Stimulated activated CD4-positive, alpha-beta T cell treated with anti-CD3 and anti-CD28 coated beads, Interleukin-12 subunit alpha, Interleukin-12 subunit beta, amount 100 ng/mL, for 48 hours (primary cell): ENCODE measurements around the gene PAWR.
"Not testable (repeated sequence)": the region's sequence is repeated elsewhere in the genome, so short reads cannot be mapped to it uniquely, and the experiment has no call there.

Source experiments
- DNase-seq, 3 donors: peaks; one replicate each; pipeline ENCODE4 v3.0.0-alpha.2; 2020; ENCODE audit warnings: low read depth in 2 of 3, low spot score in 1 of 3

PAWR gene

DNA sequence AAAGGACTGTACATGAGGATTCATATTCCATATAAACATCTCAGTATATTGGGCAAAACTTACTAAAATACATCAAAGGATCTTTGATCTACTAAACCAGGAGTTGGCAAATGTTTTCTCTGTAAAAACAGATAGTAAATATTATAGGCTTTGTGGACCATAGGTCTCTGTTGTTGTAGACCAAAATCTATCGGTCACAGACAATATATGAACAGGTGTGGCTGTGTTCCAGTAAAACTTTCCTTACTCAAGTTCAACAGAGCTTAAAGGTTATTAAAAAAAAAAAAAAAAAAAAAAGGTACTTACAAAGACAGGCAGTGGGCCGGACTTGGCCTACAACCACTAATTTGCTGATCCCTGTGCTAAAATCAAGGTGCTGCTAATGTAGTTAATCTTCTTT is 40.3 kb downstream of the PAWR start:
- no peak for DNase-seq

DNA sequence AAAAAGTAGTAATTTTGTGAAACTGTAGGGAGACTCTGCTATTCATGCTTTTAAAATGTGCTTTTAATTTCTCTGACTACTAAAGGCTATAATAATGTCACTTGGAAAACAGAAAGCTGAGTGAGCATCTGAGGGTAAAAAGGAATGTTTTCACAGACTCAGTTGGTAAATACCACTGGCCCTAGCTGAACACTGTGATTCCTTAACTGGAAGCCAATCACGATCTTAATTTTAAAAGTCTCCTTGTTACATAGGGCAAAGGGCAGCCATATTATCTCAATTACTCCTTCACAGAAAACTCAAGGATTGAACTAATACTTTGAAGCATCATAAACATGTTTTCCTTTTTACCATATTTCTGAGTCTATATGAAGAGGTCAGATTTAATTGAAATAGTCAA is 41.9 kb downstream of the PAWR start:
- DNase-seq: no peak

- DNase-seq: not testable (repeated sequence)
These were observed 43.9 kb downstream of the PAWR start for GRCh38 chr12:79646843-79647242.

GRCh38 chr12:79645235-79645630 is 45.5 kb downstream of the PAWR start:
- no peak for DNase-seq

DNA sequence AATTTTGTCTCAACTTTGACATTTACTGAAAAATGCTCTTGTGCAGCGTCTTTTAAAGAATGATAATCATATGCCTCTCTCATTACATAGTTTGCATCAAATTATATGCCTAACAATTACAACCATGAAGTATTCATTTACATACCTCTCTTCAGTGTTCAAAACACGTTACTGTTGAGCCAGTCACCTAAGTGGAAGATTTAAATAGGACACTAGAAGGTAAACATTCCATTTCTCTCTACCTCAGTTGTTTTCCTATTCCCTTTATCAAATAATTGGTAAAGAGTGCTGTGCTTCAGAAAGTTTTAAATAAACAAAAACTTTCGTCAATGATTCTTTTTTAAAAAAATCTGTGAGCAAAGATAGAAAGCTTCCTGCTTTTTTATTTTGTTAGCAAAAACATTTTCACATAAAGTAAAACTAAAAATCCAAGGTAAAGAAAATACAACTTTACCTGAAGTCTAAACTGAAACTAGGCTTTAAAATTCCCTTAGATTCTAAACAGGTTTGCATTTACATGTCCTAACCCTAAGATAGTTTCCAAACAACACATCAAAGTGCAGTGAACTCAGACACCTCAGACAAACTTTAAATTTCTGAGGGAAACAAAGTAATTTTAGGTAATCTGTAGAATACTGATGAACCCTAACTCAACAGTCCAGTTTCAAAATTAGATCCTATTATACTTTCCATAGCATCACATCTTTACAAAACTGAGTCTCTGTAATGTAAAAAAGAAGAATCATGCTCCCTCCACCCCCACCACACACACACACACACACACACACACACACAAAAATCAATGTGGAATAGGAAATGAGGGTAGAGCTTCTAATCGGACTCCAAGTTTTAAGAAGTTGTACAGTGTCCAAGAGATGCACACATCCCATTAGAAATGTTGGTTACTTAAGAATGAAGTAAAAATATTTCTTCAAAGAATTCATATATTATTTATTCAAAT is 46.2 kb downstream of the PAWR start:
- no peak for DNase-seq

DNA sequence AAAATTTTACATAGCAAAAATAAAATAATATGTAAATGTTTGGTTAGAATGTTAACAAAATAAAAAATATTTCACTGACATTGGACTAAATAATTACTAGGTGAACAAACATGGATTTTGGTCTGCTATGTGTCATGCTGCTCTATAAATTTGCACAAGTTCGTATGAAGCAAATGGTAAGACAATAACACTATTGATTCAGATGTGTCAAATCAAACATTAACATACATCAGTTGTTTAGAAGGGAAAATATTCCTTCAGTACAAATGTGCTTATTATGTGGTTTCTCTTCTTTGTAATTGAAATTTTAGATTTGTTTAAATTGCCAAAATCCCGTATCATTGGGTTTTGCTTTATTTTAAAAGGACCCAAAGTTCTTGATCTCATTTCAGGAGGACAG is 46.9 kb downstream of the PAWR start:
- no peak for DNase-seq

GRCh38 chr12:79638490-79638889 is 52.3 kb downstream of the PAWR start:
- DNase-seq: no peak

DNA sequence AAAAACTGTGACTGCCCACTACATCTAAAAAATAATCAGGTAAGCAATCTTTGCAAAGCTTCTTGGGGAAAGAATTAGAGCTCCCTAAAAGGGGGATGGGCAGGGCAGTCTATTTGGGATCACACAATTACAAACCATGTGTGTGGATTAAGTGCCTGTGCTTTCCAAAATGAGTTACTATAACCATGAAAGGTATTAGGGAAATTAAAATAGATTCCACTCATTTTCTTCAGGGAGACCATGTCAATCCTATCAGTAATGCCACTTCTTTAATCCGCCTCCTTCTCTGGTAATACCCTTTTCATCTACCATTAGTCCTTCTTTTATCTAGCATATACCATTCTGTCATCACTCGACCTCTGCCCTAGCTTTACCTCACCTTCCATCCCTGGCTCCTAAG is 53.7 kb downstream of the PAWR start:
- no peak for DNase-seq

DNA sequence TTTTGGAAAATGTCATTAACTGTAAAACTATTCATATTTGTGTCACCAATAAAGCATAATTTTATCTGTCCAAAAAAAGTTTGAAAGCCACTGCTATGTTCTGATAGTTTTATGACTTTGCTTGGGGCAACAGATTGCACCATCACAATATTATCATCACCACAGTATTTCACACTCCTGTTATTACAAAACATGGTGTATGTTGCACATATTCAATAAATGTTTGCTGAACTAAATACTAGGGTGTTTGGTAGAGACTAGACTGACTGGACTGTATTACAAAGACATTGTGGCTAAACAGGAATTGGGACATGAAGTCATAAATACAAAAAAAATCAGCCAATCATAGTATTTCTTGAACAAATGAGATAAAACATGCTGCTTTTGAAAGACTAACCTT is 55.1 kb downstream of the PAWR start:
- no peak for DNase-seq

- no peak for DNase-seq
These were observed 55.8 kb downstream of the PAWR start for GRCh38 chr12:79634957-79635471.

DNA sequence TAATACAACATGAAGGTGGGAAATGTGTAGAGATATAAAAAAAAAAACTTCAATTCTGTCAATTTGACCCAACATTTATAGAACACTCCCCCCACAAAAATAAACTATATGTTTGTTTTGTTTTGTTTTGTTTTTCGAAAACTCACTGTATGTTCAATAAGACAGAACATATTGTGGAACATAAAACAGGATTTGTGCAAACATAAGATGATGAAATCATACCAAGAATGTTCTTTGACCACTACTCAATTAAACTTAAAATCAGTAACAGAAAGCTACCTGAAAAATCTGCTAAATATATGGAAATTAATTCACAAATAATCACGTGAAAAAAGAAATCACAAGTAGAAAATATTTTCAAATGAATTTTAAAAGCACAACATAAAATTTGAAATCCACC is 61.2 kb downstream of the PAWR start:
- no peak for DNase-seq

GRCh38 chr12:79626735-79627134 is 64.0 kb downstream of the PAWR start:
- not testable (repeated sequence) for DNase-seq

DNA sequence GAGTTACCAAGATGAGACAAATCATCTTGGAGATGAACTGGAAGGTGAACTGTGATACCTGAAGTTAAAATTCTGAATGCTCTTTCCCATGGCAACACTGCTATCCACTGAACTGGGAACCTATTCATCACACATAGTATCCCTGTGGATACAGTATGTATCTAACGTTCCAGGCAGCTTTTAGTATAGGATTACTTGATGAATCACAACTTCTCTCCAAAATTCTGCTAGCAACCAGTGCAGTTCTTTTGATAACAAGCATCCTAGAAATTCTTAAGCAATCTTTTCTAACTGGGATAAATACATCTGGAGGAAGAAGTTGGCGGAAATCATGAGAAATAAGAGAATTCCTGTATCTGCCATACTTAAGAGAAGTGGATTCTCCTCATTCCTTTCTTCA is 66.4 kb downstream of the PAWR start:
- no peak for DNase-seq

DNA sequence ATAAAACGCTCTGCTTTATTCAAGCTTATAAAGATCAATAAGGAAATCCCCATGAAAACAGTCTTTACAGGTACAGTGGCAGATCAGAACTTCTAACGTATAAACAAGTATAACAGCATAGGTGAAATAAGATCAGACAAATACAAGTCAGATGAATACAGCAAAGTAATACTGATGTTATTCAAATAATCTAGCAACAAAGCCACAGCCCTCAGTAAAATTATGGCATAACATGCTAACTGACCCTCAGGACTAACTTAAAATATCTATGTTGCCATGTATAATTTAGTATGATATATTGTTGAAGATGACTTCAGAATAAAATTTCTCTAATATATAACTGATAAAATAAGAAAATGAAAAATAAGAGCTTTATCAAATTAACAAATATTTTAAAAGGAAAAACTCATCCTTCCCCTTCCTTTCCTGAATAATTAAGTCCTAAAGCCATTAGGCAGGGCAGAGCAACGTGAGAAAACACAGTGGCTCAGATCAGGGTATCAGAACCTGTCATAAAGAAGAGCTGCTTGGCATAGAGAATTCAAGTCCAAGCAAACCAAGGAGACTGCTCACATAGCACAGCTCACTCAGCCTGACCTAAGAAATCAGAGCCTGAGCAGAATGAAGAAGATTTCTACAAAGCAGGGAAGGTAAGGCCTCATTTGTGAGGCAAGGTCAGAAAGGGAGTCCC is 70.7 kb downstream of the PAWR start:
- no peak for DNase-seq

- no peak for DNase-seq
These were observed 71.8 kb downstream of the PAWR start for GRCh38 chr12:79618848-79619404.

DNA sequence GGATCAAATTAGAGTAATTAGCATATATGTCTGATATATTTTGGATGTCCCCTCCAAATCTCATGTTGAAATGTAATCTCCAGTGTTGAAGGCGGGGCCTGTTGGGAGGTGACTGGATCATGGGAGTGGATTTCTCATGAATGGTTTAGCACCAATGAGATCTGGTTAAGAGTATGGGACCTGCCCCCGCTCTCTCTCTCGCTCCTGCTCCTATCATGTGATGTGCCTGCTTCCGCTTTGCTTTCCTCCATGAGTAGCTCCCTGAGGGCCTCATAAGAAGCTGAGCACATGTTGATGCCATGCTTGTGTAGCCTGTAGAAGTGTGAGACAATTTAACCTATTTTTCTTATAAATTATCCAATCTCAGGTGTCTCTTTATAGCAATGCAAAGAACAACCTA is 73.1 kb downstream of the PAWR start:
- no peak for DNase-seq

DNA sequence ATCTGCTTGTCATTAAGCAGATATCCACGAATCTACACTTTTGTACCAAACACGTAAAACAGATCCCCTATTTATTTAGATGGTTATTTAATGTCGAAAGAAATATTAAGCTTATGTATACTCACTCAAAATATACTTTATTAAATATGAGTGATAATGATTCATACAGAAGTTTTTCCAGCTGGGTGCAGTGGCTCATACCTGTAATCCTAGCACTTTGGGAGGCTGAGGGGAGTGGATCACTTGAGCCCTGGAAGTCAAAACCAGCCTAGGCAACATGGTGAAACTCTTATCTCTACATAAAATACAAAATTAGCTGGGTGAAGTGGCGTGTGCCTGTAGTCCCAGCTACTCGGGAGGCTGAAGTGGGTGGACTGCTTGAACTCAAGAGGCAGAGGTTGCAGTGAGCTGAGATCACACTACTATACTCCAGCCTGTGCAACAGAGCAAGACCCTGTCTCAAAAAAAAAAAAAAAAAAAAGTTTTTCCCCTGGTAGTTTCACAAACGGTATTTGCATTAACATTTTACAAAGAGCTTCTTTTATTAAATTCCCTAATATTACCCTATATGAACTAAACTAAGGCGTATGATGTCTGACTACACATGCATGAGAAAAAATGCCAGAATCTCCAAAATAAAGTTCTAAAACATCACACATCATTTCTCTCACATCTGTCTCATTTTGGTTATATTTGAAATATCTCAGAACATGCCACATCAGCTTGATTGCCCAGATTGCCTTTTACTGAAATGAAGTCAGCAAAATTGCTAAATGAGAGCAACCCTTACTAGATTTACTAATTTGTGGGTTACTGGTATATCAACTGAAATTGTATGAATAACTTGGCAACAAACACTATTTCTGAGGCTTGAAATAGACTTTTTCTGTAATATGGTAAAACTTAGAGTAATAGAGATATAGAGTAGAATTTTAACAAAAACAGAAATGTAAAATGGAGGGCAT is 74.9 kb downstream of the PAWR start:
- DNase-seq: no peak

GRCh38 chr12:79614730-79615129 is 76.0 kb downstream of the PAWR start:
- no peak for DNase-seq

DNA sequence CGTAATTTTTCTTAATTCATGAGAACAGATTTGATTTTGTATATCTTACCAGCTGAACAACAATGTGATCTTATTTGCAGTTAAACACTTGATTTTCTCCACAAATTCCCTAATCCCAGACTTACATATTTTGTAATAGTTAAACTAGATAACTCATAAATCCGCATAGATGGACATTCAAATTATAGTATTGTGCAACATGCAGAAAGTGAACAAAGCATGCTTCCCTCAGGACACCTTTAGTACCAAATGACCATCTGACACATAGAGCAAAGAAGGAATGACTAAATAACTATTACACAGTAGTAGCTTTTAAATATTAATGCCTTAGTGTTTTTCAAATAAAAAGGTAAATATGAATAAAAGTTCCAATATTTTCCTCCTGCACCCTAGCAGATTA is 88.9 kb downstream of the PAWR start:
- no peak for DNase-seq

DNA sequence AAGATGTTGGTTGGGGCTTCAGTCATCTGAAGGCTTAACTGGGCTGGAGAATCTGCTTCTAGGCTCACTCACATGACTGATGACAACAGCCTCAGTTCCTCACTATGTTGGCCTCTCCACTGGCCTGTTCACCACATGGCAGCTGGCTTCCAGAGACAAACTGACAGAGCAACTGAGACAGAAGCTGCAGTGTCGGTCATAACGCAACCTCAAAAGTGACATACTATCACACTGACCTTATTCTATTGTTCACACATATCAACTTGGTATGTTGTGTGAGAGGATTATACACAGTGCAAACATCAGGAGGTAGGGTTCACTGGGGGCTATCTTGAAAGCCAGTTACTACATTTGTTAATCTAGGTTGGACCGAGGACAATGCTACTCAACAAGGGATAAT is 92.9 kb downstream of the PAWR start:
- DNase-seq: no peak
